ENCODE data around the gene MRM3.
A peak's percentile ranks its signal among the peaks of the same experiment; 100 is the strongest.
"Not testable (repeated sequence)": the region's sequence is repeated elsewhere in the genome, so short reads cannot be mapped to it uniquely, and the experiment has no call there.

The MRM3 gene

DNA sequence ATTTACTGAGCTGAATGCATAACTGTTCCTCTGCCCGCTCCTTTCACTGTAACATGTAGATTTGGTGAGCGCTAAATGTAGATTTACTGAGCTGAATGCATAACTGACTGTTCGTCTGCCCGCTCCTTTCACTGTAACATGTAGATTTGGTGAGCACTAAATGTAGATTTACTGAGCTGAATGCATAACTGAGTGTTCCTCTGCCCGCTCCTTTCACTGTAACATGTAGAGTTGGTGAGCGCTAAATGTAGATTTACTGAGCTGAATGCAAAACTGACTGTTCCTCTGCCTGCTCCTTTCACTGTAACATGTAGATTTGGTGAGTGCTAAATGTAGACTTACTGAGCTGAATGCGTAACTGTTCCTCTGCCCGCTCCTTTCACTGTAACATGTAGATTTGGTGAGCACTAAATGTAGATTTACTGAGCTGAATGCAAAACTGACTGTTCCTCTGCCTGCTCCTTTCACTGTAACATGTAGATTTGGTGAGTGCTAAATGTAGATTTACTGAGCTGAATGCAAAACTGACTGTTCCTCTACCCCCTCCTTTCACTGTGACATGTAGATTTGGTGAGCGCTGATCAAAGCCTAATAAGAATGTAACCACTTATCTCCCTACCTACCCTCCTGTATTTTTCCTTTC is 26.7 kb upstream of the MRM3 start:
- DNase-seq: not testable (repeated sequence)

DNA sequence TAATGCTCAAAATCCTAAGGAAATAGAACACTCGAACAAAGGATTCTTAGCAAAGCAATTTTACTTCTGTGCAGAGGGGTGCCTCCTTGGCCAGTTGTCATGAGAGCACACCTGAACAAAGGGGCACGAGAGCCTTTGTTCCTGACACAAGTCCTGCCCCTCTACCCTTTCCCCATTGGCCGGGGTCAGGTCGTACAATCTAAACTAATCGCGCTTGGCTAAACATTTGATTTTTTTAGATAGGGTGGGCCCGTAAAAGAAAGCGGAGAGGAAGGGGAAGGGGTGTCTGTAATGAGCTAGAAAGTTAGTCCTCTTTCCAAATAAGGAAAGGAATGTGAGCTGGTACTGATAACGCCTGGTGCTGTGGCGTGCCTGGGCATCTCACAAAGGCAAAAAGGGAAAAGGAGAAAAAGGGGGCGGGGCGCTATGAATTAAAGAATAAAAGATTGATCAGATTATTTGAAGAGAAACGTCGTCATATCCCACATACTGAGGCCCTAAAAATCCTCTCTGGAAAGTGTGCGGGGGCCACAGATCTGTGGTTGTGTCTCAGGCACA is 26.1 kb upstream of the MRM3 start:
- DNase-seq: not testable (repeated sequence)

DNA sequence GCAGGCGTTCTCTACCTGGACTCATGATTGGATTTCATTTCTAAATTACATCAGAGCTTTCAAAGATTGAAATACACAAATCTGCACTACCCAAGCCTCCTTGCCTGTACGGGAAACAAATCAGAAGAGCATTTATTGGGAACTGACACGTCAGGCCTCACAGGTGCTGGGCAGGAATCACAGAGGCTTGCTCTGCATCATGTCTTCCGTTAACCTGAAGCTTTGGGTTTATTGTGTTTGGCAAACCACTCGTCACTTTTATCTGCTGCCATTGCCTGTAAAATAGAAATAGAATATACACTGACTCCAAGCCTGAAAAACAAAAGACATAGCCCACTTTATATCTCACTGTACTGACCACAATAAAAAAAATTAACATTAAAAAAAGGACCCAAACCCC is 22.2 kb upstream of the MRM3 start:
- DNase-seq: no peak

DNA sequence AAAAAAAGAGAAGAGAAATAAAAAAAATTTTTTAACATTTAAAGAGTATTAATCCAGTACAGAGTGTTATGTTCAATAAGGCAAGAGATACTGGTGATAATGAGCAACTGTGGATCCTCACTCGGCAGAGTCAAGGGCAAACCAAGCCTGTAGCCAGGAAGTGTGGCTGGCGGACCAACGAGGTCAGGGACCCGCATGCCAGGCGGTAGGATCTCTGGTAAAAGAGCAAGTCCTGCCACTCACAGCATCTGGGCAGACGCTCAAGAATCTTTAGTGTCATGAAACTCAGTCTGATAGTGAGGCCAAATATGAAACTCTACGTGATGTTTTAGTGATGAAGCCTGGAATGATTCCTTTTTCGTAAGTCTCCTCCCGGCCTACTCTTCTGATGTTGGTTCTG is 21.8 kb upstream of the MRM3 start:
- no peak for DNase-seq

DNA sequence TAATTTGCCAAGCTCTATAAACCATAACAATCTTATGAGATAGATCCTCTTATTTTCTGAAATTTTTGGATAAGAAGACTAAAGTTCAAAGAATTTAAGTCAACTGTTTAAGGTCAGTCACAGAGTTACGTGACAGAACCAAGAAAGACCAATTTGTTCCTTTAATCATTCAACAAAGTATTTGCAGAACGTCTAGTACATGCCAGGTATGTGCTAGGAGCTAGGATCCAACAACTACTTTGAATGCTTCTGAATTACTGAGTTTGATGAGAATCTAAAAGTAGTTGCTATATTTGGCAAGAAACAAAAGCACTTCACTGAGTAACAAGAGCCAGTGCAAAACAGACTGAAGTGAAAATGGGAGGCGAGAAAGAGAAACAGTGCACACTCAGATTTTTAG is 15.1 kb upstream of the MRM3 start:
- DNase-seq: no peak

DNA sequence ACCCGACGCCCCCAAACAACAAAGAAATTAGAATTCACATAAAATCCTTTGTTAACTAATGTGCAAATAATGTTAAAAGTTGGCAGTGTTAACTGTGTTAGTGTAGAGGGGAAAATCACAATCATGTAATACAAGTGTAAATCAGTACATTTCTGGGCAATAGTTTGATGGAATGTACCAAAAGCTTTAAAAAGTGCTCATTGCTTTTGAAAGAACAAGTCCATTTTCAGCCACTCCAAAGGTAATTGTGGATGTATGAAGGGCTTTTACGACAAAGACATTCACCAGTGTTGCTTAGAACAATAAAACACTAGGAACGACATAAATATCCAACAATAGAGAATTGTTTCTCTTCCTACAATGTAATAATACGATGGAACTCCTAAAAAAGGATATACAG is 9.1 kb upstream of the MRM3 start:
- DNase-seq: no peak

DNA sequence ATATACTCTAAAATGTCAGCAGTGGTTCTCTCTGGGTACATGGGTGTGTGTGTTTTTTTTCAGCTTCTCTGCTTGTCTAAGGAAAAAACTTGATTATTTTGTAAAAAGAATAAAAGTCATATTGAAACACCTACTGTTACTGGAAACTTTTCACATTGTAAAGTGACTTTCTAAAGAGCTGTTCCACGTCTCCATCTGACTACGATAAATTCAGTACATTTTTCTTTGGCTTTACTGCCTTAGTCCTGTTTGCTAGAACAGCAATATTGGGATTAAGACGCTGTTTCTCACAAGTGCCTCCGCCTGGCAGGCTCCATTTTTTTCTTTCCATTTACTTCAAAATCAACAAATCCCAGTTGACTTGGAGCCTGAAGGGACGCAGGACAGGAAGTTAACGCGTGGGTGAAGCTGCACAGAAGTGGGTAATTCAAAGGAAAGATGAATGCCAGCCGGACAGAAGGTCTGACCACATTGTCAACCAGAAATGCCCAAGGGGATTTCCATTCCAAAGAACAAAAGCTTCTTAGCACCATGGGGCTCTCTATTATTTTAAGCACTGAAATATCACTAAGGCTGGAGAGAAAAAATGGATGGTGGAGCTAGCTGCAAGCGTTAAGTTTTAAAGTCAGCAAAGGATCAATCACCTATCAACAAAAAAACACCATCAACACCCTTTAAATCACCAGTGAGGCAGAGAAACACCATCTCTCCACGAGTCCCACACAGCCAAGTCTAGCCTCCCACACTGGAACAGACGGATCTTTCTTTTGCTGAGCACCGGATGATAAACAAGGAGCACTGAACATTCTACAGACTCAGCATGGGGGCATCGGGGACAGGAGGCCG is 8.5 kb upstream of the MRM3 start:
- DNase-seq: no peak

DNA sequence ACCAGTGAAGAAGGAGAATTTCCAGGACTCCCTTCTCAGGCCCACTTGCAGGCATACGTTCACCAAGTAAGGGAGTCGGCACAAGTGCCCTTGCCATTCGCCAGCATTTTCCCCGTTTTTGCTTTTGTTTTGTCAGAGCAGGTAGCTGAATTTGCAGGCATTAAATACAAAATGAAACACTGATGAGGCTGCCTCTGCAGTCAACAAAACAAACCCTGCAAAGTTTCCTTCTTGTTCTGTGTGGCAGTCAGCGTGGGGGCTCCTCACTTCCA is 7.9 kb upstream of the MRM3 start:
- DNase-seq: no peak

DNA sequence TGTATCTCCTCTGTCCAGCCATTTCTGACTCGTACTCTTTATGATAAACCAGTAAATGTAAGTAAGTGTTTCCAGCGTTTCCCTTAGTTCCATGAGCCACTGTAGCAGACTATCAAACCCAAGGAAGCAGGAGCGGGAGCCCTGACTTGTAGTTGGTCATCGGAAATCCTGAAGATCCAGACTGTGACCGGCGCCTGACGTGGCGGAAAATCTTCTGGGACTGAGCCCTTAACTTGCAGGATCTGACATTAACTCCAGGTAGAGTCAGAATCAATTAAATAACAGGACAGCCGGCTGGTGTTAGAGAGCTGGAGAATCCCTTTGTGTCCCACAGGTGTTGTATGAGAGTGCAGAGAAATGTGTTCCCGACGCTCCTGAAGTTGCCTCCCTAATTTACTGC is 4.1 kb upstream of the MRM3 start:
- DNase-seq: no peak

DNA sequence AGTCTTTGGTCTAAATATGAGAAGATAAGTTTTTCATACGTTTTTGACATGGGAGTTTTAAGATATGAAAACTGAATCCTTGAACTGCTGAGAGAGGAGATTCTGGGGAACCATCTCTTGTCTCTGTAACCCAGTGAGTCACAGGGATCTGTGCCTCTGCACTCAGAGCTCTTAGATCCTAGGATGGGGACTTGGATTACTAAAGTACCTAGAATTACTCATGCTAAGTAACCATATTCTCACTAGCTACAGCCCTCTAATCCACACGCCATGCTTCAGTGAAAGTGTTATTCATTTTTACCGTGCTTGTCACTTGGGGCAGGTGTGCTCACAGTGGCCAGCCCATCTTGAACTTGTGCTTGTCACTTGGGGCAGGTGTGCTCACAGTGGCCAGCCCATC is 2.0 kb downstream of the MRM3 start:
- no peak for DNase-seq

DNA sequence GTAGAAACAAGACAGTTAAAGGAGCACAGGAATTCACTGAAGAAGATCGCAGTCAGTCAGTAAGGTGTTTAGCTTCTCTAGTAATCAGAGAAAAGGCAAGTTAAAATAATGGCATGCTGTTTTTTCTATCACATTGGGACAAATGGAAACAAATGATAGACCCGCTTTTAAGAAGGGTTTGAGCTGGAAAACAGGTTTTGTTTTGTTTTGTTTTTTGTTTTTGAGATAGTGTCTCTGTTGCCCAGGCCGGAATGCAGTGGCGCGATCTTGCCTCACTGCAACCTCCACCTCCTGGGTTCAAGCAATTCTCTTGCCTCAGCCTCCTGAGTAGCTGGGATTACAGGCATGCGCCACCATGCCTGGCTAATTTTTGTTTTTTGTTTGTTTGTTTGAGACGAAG is 3.7 kb downstream of the MRM3 start:
- not testable (repeated sequence) for DNase-seq

DNA sequence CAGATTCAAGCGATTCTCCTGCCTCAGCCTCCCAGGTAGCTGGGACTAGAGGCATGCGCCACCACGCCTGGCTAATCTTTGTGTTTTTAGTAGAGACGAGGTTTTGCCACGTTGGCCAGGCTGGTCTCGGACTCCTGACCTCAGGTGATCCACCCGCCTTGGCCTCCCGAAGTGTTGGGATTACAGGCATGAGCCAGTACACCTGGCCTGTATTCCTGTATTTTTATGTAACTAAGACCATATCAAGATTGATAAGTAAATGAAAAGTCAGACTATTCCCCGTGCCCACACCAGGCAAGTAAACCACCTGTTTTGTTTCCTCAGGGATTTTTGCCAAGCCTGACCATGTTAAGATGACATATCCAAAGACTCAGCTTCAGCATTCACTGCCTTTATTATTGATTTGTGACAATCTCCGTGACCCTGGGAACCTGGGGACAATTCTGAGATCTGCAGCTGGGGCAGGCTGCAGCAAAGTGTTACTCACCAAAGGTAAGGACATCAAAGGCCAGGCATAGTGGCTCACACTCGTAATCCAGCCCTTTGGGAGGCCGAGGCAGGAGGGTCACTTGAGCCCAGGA is 5.6 kb downstream of the MRM3 start:
- no peak for DNase-seq

DNA sequence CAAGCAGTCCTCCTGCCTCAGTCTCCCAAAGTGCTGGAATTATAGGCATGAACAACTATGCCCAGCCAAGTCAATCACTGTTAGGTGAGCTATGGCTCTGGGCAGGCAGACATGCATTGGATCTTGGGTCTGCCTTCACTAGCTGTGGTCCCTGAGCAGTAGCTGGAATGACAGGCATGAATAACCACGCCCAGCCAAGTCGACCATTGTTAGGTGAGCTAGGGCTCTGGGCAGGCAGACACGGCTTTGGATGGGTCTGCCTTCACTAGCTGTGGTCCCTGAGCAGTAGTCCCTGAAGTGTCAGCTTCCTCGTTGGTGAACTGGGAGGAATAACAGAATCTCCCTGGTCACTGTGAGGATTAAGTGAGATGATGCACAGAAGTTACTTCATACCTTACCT is 6.4 kb downstream of the MRM3 start:
- no peak for DNase-seq

DNA sequence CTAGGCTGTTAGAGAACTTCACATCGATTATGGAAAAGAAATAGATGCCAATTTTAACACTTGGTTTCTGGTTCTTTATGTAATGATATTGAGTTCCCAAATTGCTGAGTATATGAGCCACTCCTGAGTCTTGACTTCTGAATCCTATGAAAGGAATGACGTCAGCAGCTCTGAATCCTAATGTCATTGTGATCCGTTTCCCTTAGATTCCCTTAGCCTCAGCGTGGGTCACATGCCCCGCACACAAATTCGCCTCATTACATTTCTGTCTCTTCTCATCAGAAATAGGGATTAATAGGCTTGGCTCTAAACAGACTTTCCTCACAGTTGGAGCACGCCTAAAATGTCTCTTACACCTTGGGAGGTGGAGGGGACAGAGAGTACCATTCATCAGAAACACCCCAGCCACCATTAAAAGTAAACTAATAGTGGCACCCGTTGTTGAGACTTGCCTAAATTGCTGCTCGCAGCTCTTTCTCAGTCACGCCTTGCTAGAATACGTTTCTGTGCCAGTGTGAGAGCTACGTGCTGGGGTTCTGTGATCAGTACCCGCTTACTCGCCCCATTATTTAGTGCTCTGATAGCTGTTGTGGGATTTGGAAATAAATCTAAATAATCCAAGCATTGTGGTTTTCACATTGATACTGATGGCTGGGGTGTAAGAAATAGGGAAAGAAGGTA is 7.1 kb downstream of the MRM3 start:
- no peak for DNase-seq

DNA sequence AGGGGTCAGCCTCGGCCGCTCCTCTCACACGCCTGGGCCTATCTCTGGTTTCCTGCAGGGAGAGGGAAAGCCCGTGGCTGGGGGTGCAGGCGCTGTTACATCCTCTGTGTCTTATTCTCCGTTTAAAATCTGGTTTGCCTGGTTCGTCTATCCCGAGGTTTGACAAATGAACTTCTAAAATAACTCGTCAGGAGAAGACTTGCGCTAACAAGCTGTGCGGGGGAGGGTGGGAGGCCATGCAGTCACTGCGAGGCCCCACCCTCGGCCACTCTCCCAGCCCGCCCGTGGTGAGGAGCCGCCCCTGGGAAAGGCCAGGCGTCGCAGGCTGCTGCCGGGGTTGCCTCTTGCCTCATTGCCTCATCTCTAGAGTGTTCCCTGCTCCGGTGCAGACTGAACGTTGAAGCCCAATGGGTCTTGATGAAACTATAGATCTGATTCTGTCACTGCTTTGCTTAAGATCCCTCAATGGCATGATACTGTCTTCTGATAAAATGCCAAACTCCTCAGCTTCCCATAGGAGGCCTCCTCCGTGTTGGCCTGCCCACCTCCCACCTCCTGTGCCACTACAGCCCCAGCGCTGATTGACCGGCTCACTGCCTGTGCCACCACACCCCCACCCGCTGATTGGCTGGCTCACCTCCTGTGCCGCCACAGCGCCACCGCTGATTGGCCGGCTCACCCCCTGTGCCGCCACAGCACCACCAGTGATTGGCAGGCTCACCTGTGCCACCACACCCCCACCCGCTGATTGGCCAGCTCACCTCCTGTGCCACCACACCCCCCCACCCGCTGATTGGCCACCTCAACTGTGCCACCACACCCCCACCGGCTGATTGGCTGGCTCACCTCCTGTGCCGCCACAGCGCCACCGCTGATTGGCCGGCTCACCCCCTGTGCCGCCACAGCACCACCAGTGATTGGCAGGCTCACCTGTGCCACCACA is 8.0 kb downstream of the MRM3 start:
- DNase-seq: not testable (repeated sequence)

DNA sequence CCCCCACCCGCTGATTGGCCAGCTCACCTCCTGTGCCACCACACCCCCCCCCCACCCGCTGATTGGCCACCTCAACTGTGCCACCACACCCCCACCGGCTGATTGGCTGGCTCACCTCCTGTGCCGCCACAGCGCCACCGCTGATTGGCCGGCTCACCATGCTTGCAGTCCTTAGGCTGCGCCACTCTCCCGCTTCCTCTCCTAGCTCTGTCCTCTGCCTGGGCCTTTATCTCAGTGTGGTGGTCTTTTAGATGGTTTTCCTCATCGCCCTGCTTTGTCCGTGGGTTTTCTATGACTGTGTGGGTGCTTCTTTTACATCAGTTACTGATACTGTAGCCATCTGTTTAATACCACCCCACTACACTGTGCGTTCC is 8.7 kb downstream of the MRM3 start:
- not testable (repeated sequence) for DNase-seq

DNA sequence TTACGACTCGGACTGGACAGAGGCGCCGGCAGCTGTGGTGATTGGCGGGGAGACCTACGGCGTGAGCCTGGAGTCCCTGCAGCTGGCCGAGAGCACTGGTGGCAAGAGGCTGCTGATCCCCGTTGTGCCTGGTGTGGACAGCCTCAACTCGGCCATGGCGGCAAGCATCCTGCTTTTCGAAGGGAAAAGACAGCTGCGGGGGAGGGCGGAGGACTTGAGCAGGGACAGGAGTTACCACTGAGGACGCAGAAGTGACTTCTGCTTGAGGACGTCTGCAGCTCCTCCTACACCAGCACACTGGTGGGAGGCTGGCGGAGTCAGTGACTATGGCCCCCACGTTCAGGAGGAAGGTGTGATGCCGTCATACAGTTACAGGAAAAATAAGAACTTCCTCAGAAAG is 9.7 kb downstream of the MRM3 start:
- DNase-seq: no peak

DNA sequence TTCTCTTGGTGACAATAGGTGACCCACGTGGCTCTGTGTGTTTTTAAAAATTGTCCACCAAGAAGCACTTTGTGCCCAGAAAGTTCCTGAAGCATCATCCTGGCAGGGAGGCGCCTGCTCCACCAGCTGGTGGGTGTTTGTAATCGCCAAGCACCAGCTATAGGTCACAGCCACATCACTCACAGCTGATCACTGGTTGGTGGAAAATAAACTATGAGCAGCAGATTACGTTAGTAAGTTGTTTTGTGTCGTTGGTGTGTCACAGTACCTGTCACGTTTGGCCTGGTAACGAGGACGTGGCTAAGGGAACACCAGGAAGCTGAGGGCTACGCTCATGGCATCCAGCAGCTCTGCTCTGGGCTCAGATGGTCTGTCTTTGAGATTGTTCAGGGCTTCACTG is 10.1 kb downstream of the MRM3 start:
- DNase-seq: no peak

DNA sequence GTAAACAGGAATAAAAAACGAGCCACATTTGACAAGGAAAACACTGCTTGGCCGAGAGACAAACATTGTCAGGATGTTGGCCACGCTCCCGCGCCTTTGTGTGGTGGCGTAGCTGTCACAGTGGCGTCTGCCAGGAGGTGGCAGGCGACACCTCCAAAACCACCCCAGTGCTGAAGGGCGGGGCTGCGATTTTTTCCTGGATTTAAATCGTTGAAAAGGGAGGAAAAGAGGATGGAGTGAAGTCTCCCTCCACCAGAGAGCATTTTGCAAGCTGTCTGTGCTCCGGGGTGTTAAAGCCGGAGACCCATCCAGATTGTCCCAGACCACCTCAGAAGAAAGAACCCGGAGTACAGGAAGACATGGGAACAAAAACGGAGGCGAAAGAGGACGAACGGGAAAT is 12.7 kb downstream of the MRM3 start:
- DNase-seq: peak; percentile 79

DNA sequence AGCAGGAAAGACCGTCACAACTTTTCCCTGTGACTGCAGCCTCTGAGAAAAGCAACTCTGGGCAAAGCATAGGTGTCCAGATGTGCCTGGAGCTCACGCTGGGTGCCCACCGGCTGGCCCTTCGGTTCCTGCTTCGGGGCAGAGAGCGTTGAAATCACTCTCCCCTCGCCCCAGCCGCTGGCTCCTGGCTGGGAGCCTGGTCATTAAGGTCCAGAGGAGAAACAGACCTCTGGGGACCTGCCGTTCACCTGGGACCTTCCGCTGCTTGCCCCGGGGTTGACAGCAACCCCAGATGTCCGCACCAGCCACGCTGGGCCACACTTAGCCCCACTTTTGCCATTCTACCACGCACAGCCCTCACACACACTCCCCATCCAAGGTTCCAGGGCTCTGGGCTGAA is 13.1 kb downstream of the MRM3 start:
- DNase-seq: no peak

DNA sequence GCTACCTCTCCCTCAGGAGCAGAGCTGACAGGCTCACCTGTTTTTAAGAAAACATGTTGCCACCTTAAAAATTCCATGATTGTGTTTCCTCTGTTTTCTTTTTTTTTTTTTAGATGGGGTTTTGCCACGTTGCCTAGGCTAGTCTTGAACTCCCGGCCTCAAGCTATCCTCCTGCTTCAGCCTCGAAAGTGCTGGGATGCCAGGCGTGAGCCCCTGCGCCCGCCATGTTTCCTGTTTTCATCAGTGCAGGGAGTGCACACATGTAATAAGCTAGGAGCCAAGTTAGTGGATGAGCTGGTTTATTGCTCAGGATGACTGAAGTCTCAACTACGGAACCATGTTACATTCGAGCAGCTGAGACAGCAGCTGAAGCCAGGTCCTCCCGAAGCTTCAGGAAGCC is 13.6 kb downstream of the MRM3 start:
- DNase-seq: no peak

DNA sequence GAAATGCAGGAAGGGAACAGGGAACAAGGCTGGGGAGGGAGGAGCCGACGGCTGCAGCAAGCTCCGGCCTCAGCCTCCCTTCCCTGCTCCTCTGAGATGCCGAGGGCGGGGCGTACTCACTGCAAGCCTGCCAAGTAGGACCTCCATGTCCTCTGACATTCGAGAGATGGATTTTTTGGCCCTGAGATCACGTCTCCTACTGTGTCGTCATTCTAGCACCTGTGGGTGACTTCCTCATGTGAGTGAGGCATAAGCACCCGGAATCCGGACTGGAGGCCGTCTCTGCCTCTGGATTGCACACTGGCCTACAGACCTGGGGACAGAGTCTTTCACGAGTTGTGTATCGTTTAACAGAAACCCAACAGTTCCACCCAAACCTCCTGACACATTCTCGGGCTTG is 14.5 kb downstream of the MRM3 start:
- no peak for DNase-seq
